ENCODE measurements around the gene DIPK1B. TPM values are rescaled to one million over a fixed set of nuclear protein-coding genes. Genes with fewer than 3 reads are reported as not detected.

DIPK1B gene
- polyA plus RNA-seq, 1 of the 3 experiments (the other 2 are of a cell fraction) = 24.5 TPM

DNA sequence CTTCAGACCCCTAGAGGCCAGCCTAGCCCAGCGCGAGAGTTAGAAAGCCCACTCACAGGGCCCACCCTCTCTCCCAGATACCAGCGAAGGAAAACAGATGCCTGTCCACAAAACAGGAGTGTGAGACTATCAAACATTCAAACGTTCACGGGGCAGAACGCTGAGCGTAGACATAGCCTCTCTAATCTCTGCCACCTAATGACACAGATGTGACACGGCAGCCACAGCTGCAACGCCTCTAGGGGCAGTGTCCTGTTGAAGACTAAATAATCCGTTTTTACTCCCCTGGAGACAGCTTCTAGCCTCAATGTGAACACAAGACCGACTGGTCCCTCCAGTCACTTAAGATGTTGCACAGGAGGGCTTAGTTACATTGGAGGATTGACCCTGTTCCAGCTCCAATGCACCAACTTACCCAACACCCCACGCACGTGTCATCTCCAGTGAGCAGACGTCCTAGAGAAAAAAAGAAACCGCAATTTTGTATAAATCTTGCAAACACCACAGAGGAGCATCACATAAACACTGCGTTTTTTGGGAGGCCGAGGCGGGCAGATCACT is 14.3 kb downstream of the DIPK1B start (continued):
- TF ChIP-seq SMC3 (IDR thresholded peaks at IDR 0.05; ENCODE audit: low read depth, low read length) (no peak), CHD2 (IDR thresholded peaks at IDR 0.05; ENCODE audit: low read length, partially characterized antibody) (no peak)
- TF ChIP-seq, protein P1, sequence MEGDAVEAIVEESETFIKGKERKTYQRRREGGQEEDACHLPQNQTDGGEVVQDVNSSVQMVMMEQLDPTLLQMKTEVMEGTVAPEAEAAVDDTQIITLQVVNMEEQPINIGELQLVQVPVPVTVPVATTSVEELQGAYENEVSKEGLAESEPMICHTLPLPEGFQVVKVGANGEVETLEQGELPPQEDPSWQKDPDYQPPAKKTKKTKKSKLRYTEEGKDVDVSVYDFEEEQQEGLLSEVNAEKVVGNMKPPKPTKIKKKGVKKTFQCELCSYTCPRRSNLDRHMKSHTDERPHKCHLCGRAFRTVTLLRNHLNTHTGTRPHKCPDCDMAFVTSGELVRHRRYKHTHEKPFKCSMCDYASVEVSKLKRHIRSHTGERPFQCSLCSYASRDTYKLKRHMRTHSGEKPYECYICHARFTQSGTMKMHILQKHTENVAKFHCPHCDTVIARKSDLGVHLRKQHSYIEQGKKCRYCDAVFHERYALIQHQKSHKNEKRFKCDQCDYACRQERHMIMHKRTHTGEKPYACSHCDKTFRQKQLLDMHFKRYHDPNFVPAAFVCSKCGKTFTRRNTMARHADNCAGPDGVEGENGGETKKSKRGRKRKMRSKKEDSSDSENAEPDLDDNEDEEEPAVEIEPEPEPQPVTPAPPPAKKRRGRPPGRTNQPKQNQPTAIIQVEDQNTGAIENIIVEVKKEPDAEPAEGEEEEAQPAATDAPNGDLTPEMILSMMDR (IDR thresholded peaks at IDR 0.05) = peak; percentile 59
- TF ChIP-seq, protein P2, sequence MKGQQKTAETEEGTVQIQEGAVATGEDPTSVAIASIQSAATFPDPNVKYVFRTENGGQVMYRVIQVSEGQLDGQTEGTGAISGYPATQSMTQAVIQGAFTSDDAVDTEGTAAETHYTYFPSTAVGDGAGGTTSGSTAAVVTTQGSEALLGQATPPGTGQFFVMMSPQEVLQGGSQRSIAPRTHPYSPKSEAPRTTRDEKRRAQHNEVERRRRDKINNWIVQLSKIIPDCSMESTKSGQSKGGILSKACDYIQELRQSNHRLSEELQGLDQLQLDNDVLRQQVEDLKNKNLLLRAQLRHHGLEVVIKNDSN (IDR thresholded peaks at IDR 0.05; ENCODE audit: borderline replicate concordance, low read depth) = no peak

DNA sequence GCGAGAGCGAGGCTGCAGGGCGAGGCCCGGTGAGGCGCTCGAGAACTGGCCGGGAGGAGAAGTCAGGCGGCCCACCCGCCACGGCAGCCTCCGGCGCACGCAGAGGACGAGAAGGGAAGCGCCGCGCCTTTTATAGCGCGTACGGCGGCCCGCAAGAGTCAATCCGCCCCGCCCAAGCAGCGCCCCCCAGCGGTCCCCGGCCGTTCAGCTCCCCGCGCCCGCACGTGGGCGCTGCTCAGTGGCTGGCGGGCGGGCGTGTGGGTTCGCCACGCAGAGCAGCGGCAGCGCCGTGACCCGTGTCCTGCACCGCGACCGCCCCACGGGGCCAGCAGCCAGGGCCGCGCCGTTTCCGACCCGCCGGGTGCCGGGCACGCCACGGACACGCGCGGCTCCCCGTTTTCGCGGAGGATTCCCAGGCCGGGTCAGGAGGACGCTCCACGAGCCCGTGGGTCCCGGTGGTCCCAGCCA is 15.7 kb downstream of the DIPK1B start:
- peaks cover 46% of the 10 kb centered on the region for H4K20me1 ChIP-seq (ENCODE audit: insufficient read depth)
- 0% methylated on average over 2 of the region's 66 CpGs for WGBS (ENCODE audit: low lambda C conversion rate)
- H3F3A ChIP-seq (replicated peaks; ENCODE audit: insufficient read depth) = peaks cover 24% of the 10 kb centered on the region
- peaks cover 12 to 25% of the 10 kb centered on the region in 2 experiments; a peak in 2 of 4 replicates for H3K4me1 ChIP-seq (ENCODE audit: control insufficient read depth in 1 of 2, insufficient read depth in 2 of 2, low read depth in 1 of 2, low read length in 1 of 2)
- H3K9ac ChIP-seq = peak overlapping the region; percentile 95
- peaks cover 65% of the 10 kb centered on the region for H3K79me2 ChIP-seq (ENCODE audit: insufficient read depth)
- H3K9me2 ChIP-seq = no peaks in the 10 kb centered on the region
- no peaks in the 10 kb centered on the region for H3K9me3 ChIP-seq
- ChIA-PET POLR2A (interaction anchor here (0.5 to 5.2 kb wide), 20 partner anchors 8 to 435 kb away, joined by 3 to 51 read pairs (median 3); partner anchors contain the start of gene LCN8), CTCF (interaction anchor here (0.6 to 6.8 kb wide), 25 partner anchors 9 to 491 kb away, joined by 3 to 99 read pairs (median 5); partner anchors contain the start of genes DIPK1B, LCN10 and LCN8)
- H3K27ac ChIP-seq (ENCODE audit: low read depth in 2 of 2, low read length in 1 of 2) = peak overlapping the region in 1 of 2 experiments; percentile 63; a peak in 2 of 4 replicates
- peak; percentile 98 for DNase-seq
- peak overlapping the region; percentile 84 for H2AFZ ChIP-seq (ENCODE audit: low read depth)
- peaks cover 25 to 26% of the 10 kb centered on the region in 2 experiments for H3K36me3 ChIP-seq (replicated peaks in 1 of 2; ENCODE audit: control insufficient read depth in 1 of 2, insufficient read depth in 2 of 2, low read length in 1 of 2)
- peak overlapping the region; percentile 84 for H3K4me2 ChIP-seq
- H3K4me3 ChIP-seq (ENCODE audit: low read depth in 2 of 2, low read length in 1 of 2) = peak overlapping the region; percentile 83 to 85
- H3K27me3 ChIP-seq (ENCODE audit: insufficient read depth) = no peaks in the 10 kb centered on the region
- TF ChIP-seq EZH2phosphoT487 (IDR thresholded peaks at IDR 0.05; ENCODE audit: borderline replicate concordance, low read depth) (no peak), MEF2A (IDR thresholded peaks at IDR 0.05; ENCODE audit: borderline replicate concordance, low read depth) (no peak), SMC3 (IDR thresholded peaks at IDR 0.05; ENCODE audit: low read depth, low read length) (no peak), GABPA (IDR thresholded peaks at IDR 0.05; ENCODE audit: low read depth) (no peak), EP300 (IDR thresholded peaks at IDR 0.05; ENCODE audit: borderline replicate concordance in 1 of 2, low read depth in 1 of 2, low read length in 1 of 2) (peak in 1 of 2 experiments; percentile 49; a peak in 1 of 4 replicates), TEAD4 (IDR thresholded peaks at IDR 0.05; ENCODE audit: borderline replicate concordance, insufficient read depth) (no peak), FOXM1 (IDR thresholded peaks at IDR 0.05; ENCODE audit: low read depth) (no peak), TAF1 (IDR thresholded peaks at IDR 0.05; ENCODE audit: borderline replicate concordance, low read depth, low read length) (peak; percentile 98), ELF1 (IDR thresholded peaks at IDR 0.05) (peak; percentile 83)
- TF ChIP-seq, protein P3, sequence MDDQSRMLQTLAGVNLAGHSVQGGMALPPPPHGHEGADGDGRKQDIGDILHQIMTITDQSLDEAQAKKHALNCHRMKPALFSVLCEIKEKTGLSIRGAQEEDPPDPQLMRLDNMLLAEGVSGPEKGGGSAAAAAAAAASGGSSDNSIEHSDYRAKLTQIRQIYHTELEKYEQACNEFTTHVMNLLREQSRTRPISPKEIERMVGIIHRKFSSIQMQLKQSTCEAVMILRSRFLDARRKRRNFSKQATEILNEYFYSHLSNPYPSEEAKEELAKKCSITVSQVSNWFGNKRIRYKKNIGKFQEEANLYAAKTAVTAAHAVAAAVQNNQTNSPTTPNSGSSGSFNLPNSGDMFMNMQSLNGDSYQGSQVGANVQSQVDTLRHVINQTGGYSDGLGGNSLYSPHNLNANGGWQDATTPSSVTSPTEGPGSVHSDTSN (IDR thresholded peaks at IDR 0.05) = peak; percentile 34; the same call in 1 of the 2 replicates
- TF ChIP-seq, protein P4, sequence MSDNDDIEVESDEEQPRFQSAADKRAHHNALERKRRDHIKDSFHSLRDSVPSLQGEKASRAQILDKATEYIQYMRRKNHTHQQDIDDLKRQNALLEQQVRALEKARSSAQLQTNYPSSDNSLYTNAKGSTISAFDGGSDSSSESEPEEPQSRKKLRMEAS (IDR thresholded peaks at IDR 0.05; ENCODE audit: low read depth) = peak; percentile 98
- TF ChIP-seq, protein P5, sequence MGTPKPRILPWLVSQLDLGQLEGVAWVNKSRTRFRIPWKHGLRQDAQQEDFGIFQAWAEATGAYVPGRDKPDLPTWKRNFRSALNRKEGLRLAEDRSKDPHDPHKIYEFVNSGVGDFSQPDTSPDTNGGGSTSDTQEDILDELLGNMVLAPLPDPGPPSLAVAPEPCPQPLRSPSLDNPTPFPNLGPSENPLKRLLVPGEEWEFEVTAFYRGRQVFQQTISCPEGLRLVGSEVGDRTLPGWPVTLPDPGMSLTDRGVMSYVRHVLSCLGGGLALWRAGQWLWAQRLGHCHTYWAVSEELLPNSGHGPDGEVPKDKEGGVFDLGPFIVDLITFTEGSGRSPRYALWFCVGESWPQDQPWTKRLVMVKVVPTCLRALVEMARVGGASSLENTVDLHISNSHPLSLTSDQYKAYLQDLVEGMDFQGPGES (IDR thresholded peaks at IDR 0.05; ENCODE audit: low read depth, low read length) = no peak
- TF ChIP-seq, protein P6, sequence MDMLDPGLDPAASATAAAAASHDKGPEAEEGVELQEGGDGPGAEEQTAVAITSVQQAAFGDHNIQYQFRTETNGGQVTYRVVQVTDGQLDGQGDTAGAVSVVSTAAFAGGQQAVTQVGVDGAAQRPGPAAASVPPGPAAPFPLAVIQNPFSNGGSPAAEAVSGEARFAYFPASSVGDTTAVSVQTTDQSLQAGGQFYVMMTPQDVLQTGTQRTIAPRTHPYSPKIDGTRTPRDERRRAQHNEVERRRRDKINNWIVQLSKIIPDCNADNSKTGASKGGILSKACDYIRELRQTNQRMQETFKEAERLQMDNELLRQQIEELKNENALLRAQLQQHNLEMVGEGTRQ (IDR thresholded peaks at IDR 0.05; ENCODE audit: borderline replicate concordance, low read depth, low read length) = no peak
- TF ChIP-seq, protein P7, sequence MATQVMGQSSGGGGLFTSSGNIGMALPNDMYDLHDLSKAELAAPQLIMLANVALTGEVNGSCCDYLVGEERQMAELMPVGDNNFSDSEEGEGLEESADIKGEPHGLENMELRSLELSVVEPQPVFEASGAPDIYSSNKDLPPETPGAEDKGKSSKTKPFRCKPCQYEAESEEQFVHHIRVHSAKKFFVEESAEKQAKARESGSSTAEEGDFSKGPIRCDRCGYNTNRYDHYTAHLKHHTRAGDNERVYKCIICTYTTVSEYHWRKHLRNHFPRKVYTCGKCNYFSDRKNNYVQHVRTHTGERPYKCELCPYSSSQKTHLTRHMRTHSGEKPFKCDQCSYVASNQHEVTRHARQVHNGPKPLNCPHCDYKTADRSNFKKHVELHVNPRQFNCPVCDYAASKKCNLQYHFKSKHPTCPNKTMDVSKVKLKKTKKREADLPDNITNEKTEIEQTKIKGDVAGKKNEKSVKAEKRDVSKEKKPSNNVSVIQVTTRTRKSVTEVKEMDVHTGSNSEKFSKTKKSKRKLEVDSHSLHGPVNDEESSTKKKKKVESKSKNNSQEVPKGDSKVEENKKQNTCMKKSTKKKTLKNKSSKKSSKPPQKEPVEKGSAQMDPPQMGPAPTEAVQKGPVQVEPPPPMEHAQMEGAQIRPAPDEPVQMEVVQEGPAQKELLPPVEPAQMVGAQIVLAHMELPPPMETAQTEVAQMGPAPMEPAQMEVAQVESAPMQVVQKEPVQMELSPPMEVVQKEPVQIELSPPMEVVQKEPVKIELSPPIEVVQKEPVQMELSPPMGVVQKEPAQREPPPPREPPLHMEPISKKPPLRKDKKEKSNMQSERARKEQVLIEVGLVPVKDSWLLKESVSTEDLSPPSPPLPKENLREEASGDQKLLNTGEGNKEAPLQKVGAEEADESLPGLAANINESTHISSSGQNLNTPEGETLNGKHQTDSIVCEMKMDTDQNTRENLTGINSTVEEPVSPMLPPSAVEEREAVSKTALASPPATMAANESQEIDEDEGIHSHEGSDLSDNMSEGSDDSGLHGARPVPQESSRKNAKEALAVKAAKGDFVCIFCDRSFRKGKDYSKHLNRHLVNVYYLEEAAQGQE (IDR thresholded peaks at IDR 0.05; ENCODE audit: low read depth, low read length) = peak; percentile 76; the same call in 1 of the 2 replicates
- TF ChIP-seq, protein P2 (IDR thresholded peaks at IDR 0.05; ENCODE audit: borderline replicate concordance, low read depth) = no peak

Data from SK-N-SH (cell line).